ENCODE measurements around the gene IFT81.
A peak's percentile ranks its signal among the peaks of the same experiment; 100 is the strongest.
"Not testable (repeated sequence)": the region's sequence is repeated elsewhere in the genome, so short reads cannot be mapped to it uniquely, and the experiment has no call there.

The IFT81 gene

GRCh38 chr12:110124269-110124995, at the start of gene IFT81:
IFT81 (plus strand) TSS chr12:110124357; CDS start chr12:110127381, 3,024 bp downstream.
- DNase-seq, result peak; percentile 80

GRCh38 chr12:110075880-110076279, 48.3 kb upstream of the IFT81 start:
- no peak for DNase-seq

GRCh38 chr12:110077800-110078199, 46.4 kb upstream of the IFT81 start:
- DNase-seq, result no peak

- no peak for DNase-seq
Measured at GRCh38 chr12:110079477-110080400, 44.4 kb upstream of the IFT81 start.

- no peak for DNase-seq
Measured at GRCh38 chr12:110080410-110080809, 43.7 kb upstream of the IFT81 start.

GRCh38 chr12:110084314-110085015, 39.7 kb upstream of the IFT81 start:
- DNase-seq, result no peak

- DNase-seq, result not testable (repeated sequence)
Measured at GRCh38 chr12:110088216-110088615, 35.9 kb upstream of the IFT81 start.

GRCh38 chr12:110088936-110089335, 35.2 kb upstream of the IFT81 start:
- no peak for DNase-seq

GRCh38 chr12:110090266-110091135, 33.7 kb upstream of the IFT81 start:
- no peak for DNase-seq

- DNase-seq, result no peak
Measured at GRCh38 chr12:110091136-110091711, 32.9 kb upstream of the IFT81 start.

GRCh38 chr12:110093631-110094311, 30.4 kb upstream of the IFT81 start:
- DNase-seq, result no peak

- peak; percentile 62 for DNase-seq
Measured at GRCh38 chr12:110100315-110100970, 23.7 kb upstream of the IFT81 start.

GRCh38 chr12:110102255-110102654, 21.9 kb upstream of the IFT81 start:
- no peak for DNase-seq

- DNase-seq, result no peak
Measured at GRCh38 chr12:110104188-110105094, 19.7 kb upstream of the IFT81 start.

GRCh38 chr12:110105159-110105558, 19.0 kb upstream of the IFT81 start:
- DNase-seq, result no peak

GRCh38 chr12:110105986-110106385, 18.2 kb upstream of the IFT81 start:
- no peak for DNase-seq

- DNase-seq, result no peak
Measured at GRCh38 chr12:110107369-110108281, 16.5 kb upstream of the IFT81 start.

- no peak for DNase-seq
Measured at GRCh38 chr12:110108309-110109036, 15.7 kb upstream of the IFT81 start.

Measured in NCI-H510A treated with DMSO at 0.1 percent for 48 hours (cell line).